Smooth muscle cell (in vitro differentiated cells): ENCODE measurements around the gene CD69. TPM values are rescaled to one million over a fixed set of nuclear protein-coding genes. Genes with fewer than 3 reads are reported as not detected.

ENCODE experiments used
- DNase-seq: peaks from one replicate; lab custom pipeline; 2025; ENCODE audit not compliant: unreplicated experiment; lab: John Stamatoyannopoulos, UW
- H2AFZ ChIP-seq: fragments of 200-600 bp; sonication (generic); 2 replicates; pipeline ENCODE4 v1.6.0; 2016; ENCODE audit warnings: antibody characterized with exemption, low read depth, mild to moderate bottlenecking
- H3F3A ChIP-seq: fragments of 200-600 bp; sonication (generic); 2 replicates; pipeline ENCODE4 v1.6.0; 2017; ENCODE audit warnings: antibody characterized with exemption, low read depth
- H3K27ac ChIP-seq: fragments of 200-600 bp; sonication (generic); 2 replicates; pipeline ENCODE4 v1.5.1; 2016; ENCODE audit warnings: low read depth, mild to moderate bottlenecking
- H3K27me3 ChIP-seq: fragments of 200-600 bp; sonication (generic); 2 replicates; pipeline ENCODE4 v1.6.1; 2016; ENCODE audit warnings: low read depth, mild to moderate bottlenecking
- H3K36me3 ChIP-seq: fragments of 200-600 bp; sonication (generic); 2 replicates; pipeline ENCODE4 v1.5.1; 2016; ENCODE audit warnings: low read depth
- H3K4me1 ChIP-seq: fragments of 200-600 bp; sonication (generic); 2 replicates; pipeline ENCODE4 v1.5.1; 2016; ENCODE audit warnings: low read depth
- H3K4me2 ChIP-seq: fragments of 200-600 bp; sonication (generic); 2 replicates; pipeline ENCODE4 v1.6.0; 2016; ENCODE audit warnings: mild to moderate bottlenecking
- H3K4me3 ChIP-seq: fragments of 200-600 bp; sonication (generic); 2 replicates; pipeline ENCODE4 v1.5.1; 2016; ENCODE audit warnings: mild to moderate bottlenecking
- H3K79me2 ChIP-seq: fragments of 200-600 bp; sonication (generic); 2 replicates; pipeline ENCODE4 v1.6.0; 2016; ENCODE audit warnings: low read depth, mild to moderate bottlenecking
- H3K9ac ChIP-seq: fragments of 200-600 bp; sonication (generic); 2 replicates; pipeline ENCODE4 v1.6.0; 2016; ENCODE audit warnings: low read depth
- H3K9me3 ChIP-seq: fragments of 200-600 bp; sonication (generic); replicated peaks from 2 replicates; pipeline ENCODE4 v1.5.1; 2016; ENCODE audit warnings: low read depth
- H4K20me1 ChIP-seq: fragments of 200-600 bp; sonication (generic); 2 replicates; pipeline ENCODE4 v1.6.0; 2016; ENCODE audit warnings: low read depth
- WGBS: methylation state at CpG from one replicate; pipeline ENCODE4 v1.1.7; 2016; ENCODE audit warnings: low lambda C conversion rate; 5-methylcytosine and 5-hydroxymethylcytosine counted together
- polyA plus RNA-seq: library from polyadenylated mRNA; unstranded; fragments of >200 nt; fragmentation: Nextera tagmentation; extraction: Ambion mirVana; gene quantifications from 2 replicates; pipeline ENCODE4 v1.2.1, GENCODE V29; 2016
- total RNA-seq: library from RNA; depleted of rRNA; stranded (reverse); fragments of >200 nt; gene quantifications from 2 replicates; pipeline ENCODE4 v1.2.3, GENCODE V29; 2014
- TF ChIP-seq, protein P1 (sequence below): fragments of 200-600 bp; sonication (generic); IDR thresholded peaks from 2 replicates; pipeline ENCODE4 v1.5.1; 2017; ENCODE audit warnings: borderline replicate concordance, mild to moderate bottlenecking, antibody characterized with exemption; ENCODE audit not compliant: insufficient read depth, poor library complexity, severe bottlenecking

The CD69 gene
- total and polyA plus RNA-seq, 2 experiments from 2014 or later, result 0.13 TPM; not detected in 1

DNA sequence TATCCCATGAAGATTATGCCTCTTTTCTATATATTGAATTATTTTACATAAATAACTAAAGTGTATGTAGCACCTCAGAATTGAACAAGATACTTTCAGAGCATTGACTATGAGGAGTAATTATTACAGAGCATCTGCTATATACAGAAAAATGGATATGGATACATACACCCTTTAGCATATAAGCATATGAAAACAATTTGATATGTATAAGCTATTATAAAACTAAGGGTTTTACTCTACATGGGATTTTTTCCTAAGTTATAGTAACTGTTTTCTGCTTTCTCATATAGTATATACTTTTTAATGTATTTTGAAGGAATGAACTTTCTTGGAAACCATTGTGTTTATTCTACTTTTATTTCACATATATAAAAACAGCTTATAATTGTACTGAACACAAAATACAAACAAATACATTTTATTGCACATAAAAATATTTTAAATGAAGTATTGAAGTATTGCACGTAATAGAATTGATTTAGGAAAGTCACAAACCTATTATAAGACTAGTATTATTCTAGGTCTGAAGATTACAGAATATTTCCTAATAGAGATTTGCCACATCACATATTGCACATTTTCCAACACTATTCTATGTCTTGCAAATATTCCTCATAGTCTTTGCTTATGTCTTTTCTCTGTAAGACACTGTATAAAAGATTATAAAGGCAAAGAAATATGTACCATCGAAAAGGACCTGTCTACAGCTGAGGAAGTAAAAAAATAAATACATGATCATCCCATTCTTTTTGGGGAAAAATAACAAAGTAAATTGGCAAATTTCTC lies 8.4 kb downstream of the CD69 start:
- no peaks in the 10 kb centered on the region for H3F3A ChIP-seq
- no peaks in the 10 kb centered on the region for H3K36me3 ChIP-seq
- peak overlapping the region; percentile 29 for H2AFZ ChIP-seq
- H3K9me3 ChIP-seq, result no peaks in the 10 kb centered on the region
- no peaks in the 10 kb centered on the region for H4K20me1 ChIP-seq
- WGBS, result 96% methylated on average over 2 of the region's 2 CpGs
- no peak overlapping the region for H3K4me3 ChIP-seq
- H3K4me2 ChIP-seq, result no peak overlapping the region
- H3K4me1 ChIP-seq, result no peaks in the 10 kb centered on the region
- TF ChIP-seq, protein P1, sequence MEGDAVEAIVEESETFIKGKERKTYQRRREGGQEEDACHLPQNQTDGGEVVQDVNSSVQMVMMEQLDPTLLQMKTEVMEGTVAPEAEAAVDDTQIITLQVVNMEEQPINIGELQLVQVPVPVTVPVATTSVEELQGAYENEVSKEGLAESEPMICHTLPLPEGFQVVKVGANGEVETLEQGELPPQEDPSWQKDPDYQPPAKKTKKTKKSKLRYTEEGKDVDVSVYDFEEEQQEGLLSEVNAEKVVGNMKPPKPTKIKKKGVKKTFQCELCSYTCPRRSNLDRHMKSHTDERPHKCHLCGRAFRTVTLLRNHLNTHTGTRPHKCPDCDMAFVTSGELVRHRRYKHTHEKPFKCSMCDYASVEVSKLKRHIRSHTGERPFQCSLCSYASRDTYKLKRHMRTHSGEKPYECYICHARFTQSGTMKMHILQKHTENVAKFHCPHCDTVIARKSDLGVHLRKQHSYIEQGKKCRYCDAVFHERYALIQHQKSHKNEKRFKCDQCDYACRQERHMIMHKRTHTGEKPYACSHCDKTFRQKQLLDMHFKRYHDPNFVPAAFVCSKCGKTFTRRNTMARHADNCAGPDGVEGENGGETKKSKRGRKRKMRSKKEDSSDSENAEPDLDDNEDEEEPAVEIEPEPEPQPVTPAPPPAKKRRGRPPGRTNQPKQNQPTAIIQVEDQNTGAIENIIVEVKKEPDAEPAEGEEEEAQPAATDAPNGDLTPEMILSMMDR, result no peak
- no peaks in the 10 kb centered on the region for H3K79me2 ChIP-seq
- no peak overlapping the region for H3K27ac ChIP-seq
- no peaks in the 10 kb centered on the region for H3K27me3 ChIP-seq
- DNase-seq, result no peak
- no peak overlapping the region for H3K9ac ChIP-seq

DNA sequence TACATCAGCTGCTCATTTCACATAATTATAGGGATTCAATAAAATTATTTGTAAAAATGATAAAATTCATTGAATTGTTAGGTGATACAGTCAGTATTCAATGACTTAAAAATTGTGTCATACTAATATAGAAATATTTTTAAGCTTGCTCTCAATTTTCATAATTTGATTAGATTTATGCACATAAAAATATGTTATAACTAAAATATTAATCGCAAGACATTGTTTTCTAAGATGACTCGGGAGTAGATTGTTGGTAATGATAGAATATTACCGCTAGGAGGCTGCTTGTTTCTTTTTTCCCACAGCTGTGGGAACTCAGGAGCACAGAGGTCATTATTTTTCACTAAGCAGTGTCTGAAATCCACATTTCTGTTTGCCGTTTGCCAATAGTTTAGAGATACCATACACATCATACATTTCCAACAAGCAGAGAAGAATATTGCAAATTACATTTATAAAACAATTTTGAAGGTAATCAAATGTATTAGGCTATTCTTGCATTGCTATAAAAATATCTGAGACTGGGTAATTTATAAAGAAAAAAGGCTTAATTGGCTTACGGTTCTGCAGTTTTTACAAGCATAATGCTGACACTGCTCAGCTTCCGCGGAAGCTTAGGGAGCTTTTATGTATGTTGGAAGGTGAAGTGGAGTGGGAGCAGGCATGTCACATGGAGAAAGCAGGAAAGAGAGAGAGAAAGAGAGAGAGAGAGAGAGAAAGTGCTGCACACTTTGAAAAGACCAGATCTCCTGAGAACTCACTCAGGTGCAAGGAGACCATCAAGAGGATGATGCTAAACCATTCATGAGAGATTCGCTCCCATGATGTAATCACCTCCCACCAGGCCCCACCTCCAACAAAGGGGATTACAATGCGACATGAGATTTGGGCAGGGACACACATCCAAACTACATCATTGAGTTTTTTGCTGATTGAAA lies 9.2 kb downstream of the CD69 start:
- no peaks in the 10 kb centered on the region for H3K9me3 ChIP-seq
- no peaks in the 10 kb centered on the region for H3F3A ChIP-seq
- H3K27ac ChIP-seq, result no peak overlapping the region
- no peak overlapping the region for H3K9ac ChIP-seq
- no peaks in the 10 kb centered on the region for H4K20me1 ChIP-seq
- no peaks in the 10 kb centered on the region for H3K27me3 ChIP-seq
- TF ChIP-seq, protein P1, result no peak
- no peaks in the 10 kb centered on the region for H3K4me1 ChIP-seq
- H2AFZ ChIP-seq, result no peak overlapping the region
- H3K36me3 ChIP-seq, result no peaks in the 10 kb centered on the region
- peak overlapping the region; percentile 68 for H3K4me2 ChIP-seq
- DNase-seq, result no peak
- WGBS, result 55% methylated on average over 9 of the region's 9 CpGs
- no peaks in the 10 kb centered on the region for H3K79me2 ChIP-seq
- no peak overlapping the region for H3K4me3 ChIP-seq

DNA sequence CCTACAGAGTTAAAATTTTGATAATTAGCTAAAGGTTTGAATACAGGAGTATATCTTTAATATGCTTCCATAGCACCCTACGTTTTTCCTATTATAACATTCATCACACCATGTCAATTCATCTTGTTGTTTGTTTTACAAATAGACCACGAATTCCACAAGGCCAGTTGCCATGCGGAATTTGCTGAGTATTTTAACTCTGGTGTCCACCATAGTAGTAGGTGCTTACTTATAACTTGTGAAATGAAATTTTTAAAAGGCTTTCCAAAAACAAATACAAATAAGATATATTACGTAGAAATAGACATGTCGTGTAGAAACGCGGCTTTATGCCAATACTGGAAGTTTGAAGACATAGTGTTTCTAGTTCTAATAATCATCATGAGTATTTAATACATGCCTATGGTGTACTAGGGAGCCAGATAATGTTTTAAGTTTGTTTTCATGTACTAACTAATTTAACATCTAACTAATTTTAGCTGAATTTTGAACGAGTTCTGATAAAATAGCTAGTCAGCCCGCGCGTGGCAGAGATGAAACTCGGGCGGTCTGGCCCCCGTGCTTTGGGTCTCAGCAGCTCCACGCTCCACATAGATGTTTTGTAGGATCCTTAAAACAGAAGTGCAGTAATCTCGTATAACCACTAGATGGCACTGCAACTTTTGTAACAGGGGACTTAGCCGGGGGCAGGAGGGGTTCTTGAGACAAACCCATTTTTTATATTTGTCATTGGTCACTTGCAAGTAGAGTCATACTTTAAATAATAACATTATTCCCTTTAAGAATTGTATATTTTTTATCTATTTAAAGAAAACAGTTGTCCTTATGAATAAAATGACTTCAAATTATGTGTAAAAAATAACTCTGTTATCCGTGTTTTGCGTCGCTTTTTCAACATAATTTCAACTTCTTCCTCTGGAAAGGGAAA lies 10.2 kb downstream of the CD69 start:
- Histone ChIP-seq H3K27ac (no peak overlapping the region), H4K20me1 (no peaks in the 10 kb centered on the region), H3F3A (no peaks in the 10 kb centered on the region), H3K9ac (no peak overlapping the region), H3K4me1 (no peaks in the 10 kb centered on the region), H3K9me3 (no peaks in the 10 kb centered on the region), H3K36me3 (no peaks in the 10 kb centered on the region), H3K4me3 (peak overlapping the region; percentile 23), H3K4me2 (peak overlapping the region; percentile 68), H3K79me2 (no peaks in the 10 kb centered on the region), H3K27me3 (no peaks in the 10 kb centered on the region), H2AFZ (peak overlapping the region; percentile 6)
- 24% methylated on average over 20 of the region's 20 CpGs for WGBS
- DNase-seq, result no peak
- TF ChIP-seq, protein P1, result peak; percentile 90
